OCI-LY7 (cell line): ENCODE results near the gene ISLR.

Source experiments
- EZH2phosphoT487 ChIP-seq: fragments of 200-600 bp; sonication (generic); IDR thresholded peaks from 2 replicates; pipeline ENCODE4 v1.6.1; 2018; ENCODE audit warnings: low read depth, borderline replicate concordance, mild to moderate bottlenecking, mixed run types, antibody characterized with exemption, low read length, moderate library complexity, mixed read lengths
- TF ChIP-seq, protein P1 (sequence below): fragments of 200-600 bp; sonication (generic); conservative IDR thresholded peaks from 2 replicates; pipeline ENCODE4 v1.5.1; 2014; ENCODE audit warnings: mild to moderate bottlenecking, antibody characterized with exemption, low read length, moderate library complexity, mixed read lengths

DNA sequence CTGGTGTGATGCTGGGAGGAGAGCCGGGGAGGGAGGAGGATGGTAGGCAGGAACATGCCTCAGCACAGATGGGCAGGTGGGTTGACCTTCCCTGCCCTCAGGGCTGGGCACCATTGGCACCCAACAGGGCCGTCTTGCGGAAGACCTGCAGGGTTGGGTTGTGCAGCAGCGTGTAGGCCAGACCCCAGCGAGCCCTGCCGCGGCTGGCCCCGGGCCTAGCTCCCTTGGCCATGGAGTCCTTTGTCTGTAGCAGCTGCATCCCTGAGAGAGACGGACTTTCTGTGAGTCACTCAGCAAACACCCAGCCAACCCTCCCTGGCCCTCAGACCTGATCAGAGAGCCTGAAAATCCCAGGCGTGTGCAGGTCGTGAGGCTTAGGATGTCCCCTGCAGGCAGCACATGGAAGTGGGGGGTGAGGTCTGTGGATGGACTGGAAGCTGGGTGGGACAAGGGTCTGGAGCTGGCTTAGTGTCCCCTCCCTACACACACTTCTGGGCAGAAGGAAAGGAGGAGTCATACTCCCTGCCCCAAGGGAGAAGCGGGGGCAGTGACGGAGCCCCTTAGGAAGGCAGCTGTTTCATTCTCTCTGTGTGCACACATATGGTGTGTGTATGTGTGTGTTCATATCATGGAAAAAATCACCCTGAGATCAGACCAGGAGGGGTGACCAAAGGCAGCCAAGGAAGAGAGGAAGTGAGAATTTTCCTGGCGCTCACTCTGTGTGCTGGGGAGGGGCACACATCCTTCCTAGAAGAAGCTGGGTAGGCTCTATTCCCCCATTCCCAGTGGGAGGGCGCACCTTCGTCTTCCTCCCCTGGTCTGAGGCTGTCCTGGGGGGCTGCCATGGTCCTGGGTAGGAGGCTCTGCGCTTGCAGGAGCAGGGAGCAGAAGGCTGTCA lies 6.7 kb downstream of the ISLR start:
- TF ChIP-seq, protein P1, sequence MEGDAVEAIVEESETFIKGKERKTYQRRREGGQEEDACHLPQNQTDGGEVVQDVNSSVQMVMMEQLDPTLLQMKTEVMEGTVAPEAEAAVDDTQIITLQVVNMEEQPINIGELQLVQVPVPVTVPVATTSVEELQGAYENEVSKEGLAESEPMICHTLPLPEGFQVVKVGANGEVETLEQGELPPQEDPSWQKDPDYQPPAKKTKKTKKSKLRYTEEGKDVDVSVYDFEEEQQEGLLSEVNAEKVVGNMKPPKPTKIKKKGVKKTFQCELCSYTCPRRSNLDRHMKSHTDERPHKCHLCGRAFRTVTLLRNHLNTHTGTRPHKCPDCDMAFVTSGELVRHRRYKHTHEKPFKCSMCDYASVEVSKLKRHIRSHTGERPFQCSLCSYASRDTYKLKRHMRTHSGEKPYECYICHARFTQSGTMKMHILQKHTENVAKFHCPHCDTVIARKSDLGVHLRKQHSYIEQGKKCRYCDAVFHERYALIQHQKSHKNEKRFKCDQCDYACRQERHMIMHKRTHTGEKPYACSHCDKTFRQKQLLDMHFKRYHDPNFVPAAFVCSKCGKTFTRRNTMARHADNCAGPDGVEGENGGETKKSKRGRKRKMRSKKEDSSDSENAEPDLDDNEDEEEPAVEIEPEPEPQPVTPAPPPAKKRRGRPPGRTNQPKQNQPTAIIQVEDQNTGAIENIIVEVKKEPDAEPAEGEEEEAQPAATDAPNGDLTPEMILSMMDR: no peak
- TF ChIP-seq EZH2phosphoT487: no peak
